GM21526 (cell line): Measurements from ENCODE around the gene ERBB4.
A peak's percentile ranks its signal among the peaks of the same experiment; 100 is the strongest.
"Not testable (repeated sequence)": the region's sequence is repeated elsewhere in the genome, so short reads cannot be mapped to it uniquely, and the experiment has no call there.

Experiments used
- ATAC-seq: cut with Tn5 transposase; IDR thresholded peaks from one replicate; pipeline ENCODE4 v1.9.1; 2021; ENCODE audit warnings: moderate library complexity; ENCODE audit not compliant: unreplicated experiment, low FRiP score

The ERBB4 gene

DNA sequence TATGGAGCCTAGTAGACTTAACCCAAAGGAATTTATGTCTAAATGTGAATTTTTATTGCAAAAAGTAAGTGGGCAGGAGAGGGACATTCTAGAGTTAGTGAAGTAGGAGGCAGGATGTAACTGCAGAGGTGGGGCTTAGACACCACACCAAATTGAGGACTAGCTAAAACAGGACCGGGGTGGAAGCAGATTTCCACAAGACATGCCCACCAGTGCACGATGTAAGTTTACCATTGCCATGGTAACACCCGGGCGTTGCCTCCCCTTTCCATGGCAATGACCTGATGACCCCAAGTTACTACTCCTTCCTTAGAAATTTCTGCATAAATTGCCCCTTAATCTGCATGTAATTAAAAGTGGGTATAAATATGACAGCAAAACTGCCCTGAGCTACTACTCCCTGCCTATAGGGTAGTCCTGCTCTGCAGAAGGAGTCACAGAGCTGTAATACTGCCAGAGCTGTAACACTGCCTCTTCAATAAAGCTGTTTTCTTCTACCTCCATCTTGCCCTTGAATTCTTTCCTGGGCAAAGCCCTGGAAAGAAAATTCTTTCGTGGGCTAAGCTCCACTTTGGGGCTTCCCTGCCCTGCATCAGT lies 509.7 kb downstream of the ERBB4 start:
- no peak for ATAC-seq

DNA sequence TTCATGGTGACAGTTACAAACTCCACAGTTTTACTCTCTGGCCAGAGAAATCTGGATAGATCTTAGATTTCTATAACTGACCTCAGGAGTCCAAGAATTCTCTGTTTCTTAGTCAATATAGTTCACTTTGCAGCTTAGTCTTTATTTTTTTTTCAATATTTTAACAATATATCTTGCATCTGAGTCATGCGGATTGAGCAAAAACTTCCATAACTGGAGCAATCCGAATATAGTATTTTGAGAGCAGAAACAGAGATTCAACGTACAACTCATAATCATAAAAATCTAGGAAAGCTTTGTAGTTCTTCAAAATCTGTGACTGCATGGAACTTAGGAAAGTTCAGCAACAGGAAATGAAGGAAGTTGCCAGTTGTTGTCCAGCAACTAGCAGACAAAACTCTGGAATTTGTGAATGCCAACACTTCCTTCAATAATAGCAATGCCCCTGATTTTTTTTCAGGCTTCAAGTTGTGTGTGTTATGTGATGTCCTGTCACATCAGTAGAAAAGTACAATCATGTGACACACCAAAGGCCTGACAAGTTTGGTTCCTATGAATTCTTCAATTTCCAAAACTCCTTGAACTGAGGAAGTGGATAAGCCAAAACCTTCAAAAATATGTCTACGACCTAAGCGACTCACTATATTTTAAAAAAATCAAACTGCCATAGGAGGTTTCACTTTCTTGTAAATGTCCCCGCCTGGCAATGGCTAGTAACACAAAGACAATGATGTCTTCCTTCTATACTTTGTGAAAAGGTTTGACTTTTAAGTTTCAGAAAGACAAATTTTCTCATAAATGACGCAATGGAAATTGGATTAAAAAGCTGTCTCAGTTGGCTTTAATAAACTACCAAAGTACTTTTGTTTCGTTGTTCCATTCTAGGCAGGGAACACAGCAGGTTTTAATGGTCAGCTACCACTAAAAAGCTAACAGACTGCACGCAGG lies 510.6 kb downstream of the ERBB4 start:
- no peak for ATAC-seq

DNA sequence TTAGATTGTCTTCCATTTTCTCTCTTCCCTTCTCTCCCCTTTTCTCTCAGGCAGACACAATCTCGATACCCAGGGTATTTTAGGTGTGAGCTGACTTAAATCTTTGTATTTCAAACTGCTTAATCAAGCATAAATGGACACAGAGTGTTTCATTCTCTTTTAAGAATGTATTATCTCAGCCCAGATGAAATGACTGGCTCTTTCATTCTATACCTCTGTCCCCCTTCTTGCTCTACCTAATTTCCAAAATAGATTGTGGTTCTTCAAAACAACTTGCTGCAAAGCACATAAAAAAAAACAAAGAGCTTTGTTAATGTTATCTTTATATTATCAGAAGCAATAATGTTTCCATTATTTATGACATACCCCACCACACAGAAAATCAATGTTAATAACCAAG lies 514.6 kb downstream of the ERBB4 start:
- no peak for ATAC-seq

DNA sequence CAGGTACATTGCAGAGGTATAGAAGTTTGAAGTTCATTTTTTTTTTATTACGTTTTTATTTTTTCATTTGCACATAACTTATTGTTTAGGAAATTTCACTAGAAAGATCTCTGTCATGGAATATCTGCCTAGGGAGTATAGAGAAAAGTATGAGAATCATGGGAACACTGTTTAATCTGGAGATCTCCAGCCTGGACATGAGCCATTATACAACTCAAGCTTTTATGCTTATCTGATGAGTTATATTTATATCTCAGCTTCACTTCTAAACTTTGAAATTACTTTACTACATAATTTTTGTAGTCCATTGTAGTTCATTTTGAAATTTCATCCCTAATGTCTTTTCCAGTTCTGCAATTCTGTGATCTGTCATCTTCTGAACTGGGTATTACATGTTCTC lies 515.6 kb downstream of the ERBB4 start:
- ATAC-seq, result no peak

DNA sequence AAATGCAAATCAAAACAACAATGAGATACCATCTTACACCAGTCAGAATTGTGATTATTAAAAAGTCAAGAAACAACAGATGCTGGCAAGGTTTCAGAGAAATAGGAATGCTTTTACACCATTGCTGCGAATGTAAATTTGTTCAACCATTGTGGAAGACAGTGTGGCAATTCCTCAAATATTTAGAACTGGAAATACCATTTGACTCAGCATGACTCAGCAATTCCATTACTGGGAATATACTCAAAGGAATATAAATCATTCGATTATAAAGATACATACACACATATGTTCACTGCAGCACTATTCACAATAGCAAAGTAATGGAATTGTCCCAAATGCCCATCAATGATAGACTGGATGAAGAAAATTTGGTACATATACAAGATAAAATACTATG lies 516.7 kb downstream of the ERBB4 start:
- no peak for ATAC-seq

DNA sequence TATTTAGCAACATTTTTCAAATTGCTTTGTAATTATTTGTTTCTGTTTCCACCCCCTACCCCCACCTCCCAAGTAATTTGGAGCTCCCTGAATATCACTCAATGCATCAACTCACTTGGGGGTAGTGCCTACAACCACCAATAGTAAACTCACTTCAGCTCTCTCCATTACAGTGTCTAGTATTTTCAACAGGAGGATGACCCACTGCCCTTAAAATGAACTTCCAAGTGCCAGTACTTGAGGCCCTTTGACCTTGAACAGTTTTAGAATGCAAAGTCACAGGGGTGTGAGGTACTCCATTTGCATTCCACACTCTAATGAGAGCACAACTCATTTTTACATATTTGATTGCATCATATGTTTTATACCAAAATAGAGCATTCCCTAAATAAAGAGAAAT lies 523.0 kb downstream of the ERBB4 start:
- ATAC-seq, result no peak

DNA sequence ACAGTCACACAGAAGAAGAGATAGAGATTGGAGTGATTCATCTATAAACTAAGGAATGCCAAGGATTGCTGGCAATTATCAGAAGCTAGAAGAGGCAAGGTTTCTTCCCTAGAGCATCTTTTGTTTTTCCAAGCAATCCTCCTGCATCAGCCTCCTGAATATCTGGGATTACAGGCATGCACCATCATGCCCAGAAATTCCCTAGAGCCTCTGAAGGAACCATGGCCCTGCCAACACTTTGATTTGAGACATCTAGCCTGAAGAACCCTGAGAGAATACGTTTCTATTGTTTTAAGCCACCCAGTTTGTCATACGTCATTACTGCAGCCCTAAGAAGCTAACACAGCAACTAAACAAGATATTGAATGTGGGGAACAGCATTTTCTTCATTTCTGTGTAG lies 525.0 kb downstream of the ERBB4 start:
- no peak for ATAC-seq

DNA sequence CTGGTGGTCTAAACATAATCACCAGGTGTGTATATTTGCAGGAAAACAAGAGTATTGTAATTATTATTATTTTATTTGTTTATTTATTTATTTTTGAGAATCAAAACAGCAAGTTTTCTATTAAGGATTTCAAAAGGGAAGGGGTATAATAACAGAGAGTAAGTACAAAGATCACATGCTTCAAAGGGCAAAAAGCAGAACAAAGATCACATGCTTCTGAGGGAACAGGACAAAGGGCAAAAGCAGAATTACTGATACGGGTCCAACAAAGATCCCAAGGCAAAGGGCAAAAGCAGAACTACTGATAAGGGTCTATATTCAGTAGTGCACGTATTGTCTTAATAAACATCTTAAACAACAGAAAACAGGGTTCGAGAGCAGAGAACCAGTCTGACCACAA lies 528.3 kb downstream of the ERBB4 start:
- not testable (repeated sequence) for ATAC-seq

DNA sequence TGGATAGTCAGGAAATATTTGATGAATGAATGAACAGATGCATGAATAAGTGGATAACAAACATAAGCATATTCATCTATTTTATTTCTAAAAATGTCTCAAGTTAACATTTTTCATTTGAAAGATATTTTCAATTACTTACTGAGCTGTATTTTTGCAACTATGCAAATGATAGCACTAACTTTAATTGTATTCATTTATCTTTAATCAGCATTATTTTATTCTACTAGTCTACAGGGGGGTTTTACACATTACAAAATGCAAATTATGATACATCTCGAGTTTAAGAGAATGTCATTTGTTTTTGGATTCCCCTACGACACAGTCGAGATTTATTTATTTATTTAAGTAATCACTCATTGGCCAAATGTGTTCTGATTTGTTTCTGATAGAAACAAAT lies 530.6 kb downstream of the ERBB4 start:
- ATAC-seq, result no peak

DNA sequence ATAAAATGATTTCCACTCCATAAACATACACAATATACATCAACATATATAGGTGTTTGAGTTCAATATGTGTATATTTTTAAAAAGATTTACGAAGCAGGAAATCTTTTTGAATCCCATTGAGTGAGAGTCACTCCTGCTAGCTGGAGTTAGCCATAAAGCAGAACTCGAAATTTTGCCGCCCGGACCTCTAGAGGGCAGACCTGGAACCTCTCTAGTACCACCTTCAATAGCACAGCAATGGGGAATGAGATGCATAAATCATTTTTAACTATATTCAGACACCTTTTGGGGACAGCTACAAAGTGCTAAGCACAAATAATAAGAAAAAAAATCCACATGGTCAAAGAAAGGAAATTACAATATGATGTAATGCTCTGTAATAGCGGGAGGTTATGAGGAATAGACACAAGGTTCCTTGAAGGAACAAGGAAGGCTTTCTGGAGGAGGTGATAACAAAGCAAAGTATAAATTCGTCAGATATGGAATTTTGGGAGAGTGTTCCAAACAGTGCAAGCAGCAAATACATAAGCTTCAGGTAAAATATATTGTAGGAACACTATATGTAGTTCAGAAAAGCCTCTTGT lies 533.4 kb downstream of the ERBB4 start:
- peak; percentile 85 for ATAC-seq

DNA sequence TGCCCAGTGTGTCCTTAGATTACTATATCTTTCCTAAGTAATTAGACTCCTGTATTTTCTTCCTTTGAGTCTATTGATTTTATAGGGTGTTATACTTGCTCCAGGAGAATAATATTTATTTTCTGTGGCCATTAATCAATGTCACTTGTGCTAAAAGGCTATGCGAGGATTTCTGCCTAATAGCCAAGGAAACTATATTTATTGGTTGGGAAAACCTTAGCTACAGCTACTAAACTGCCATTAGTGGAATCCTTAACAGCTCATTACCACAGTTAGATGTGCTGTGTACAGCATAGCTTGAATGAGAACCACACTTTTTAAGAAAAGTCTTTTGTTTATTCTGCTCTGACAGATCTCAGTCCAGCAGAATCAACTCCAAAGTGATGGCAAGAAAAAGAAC lies 537.3 kb downstream of the ERBB4 start:
- ATAC-seq, result no peak

DNA sequence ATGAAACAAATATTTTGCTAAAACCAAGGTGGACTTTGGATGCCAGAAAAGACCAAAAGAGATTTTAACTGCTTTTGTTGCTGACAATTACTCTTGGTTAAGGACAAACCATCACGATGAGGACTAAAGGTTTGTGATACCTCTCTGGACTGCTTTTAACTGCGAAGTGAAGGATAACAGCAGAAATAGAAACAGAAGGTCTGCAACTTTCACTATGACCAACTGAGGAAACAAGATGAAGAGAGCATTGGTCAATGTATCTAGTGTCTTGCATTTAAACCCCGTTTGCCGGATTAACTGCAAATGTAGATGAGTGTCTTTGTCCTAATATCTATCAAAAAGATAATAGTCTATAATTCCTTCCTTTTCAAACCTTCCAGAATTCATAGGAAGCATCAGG lies 541.7 kb downstream of the ERBB4 start:
- peak; percentile 56 for ATAC-seq

DNA sequence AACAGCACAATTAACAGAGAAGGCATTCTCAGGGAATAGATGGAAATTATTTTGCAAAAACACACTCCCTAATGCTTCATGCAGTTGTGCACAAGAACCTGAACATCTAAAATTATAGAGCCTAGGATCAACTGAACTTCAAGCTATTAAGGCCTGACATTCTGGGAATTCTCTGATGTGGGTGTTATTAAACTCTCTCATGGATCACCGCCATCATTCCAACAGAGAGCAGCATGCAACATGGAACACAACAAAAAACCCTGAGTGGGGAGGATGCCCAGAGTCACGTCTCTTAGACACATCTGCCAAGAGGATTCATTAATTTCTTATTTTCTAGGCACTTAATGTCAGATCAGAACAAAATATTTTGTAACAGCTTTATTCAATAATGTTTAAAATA lies 543.8 kb downstream of the ERBB4 start:
- ATAC-seq, result no peak

DNA sequence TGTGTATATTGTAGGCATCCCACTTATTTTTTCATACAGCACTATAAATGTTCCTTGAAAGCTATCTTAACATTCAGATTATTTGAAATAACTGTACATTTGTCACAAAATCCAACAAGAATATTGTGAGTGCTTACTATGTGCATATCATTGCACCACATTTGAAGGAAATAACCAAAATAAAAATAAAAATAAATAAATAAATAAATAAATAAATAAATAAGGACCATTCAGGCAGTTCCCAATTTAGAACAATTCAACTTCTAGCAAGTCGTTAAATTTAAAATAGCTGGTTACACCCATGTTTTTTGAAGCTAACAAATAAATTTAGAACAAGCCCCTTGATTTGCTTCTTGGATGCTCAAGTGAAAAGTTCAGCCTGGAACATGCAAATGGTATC lies 548.3 kb downstream of the ERBB4 start:
- no peak for ATAC-seq

DNA sequence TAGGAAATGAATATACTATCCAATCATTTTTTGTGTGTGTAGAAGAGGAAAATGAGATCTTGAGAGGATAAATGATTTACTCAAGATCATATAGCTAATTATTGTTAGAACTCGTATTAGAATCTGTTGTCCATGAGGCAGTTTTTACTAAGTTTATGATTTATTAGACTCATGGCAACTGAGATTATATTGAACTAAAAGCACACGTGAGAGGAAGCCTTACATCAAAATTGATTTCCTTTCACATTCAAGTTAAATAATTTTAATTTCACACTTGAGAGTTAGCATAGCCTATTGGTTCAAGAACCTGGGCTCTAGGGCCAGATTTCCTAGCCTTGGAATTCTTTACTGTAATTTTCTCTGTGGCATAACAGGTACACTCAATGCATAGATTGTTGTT lies 552.3 kb downstream of the ERBB4 start:
- no peak for ATAC-seq

DNA sequence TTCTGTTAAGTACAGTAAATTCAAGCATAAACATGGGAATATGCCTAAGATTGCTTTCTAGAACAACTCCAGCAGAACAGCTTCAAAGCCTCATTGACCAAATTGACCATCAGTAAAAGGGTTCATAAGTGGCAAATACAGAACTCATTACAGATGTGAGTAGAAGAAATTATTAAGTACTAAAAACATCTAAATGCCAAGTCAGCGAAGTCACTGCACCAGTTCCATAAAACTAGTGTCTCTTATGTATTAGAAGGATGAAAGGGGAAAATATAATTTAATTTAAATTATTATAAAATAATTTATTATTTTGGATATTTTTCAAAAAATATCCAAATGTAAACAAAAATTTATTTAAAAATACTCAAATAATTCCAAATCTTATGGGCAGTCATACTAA lies 553.2 kb downstream of the ERBB4 start:
- ATAC-seq, result no peak

DNA sequence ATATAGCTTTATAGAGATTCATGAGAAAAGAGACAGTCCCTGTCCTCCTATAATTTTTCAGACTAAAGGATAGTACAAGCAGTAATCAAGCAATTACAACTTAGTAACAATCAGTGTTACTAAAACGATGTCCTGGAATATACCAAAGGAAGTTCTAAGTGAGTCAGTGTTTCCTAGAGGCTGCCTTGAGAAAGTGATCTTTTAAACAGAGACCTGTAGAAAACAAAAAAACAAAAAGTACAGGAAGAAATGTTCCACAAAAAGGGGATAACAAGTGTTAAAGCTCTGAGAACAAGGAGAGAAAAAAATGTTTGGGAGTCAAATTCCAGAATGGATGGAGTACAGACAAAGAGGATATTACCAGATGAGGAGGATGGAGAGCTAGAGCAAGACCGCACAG lies 556.4 kb downstream of the ERBB4 start:
- no peak for ATAC-seq

DNA sequence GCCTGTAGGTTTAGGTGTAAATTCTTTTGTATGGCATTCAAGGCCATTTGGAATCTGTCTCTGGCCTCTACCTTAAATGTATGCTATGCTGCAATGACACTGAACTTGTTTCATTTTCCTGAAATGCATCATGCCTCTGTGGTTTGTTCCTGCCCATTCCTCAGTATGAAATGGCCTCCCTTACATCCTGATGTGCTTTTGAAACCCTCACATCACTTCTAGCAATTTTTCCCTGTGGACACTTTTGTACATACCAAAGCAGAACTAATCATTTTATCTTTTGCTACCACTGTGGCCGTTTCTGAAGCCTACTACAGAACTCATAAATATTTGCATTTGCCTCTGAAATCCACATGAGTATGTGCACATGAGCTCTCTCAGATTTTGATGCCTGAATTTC lies 557.2 kb downstream of the ERBB4 start:
- ATAC-seq, result no peak

DNA sequence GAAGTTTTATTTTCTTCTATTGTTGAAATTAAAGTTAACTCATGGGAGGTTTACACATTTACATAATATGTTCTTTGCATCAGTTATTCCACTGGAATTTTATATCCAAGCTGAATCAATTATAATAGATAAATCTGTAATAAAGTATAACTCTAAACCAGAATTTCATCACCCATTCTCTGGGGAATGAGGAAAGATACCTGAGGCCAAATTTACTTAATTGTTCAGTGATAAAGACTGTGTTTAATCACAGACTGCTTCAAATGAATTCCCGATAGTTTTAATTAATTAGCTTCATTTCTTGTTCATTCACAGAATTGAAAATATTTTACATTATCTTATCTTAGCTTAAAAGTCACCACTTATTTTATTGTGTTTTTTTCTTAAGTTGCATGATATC lies 562.5 kb downstream of the ERBB4 start:
- no peak for ATAC-seq

DNA sequence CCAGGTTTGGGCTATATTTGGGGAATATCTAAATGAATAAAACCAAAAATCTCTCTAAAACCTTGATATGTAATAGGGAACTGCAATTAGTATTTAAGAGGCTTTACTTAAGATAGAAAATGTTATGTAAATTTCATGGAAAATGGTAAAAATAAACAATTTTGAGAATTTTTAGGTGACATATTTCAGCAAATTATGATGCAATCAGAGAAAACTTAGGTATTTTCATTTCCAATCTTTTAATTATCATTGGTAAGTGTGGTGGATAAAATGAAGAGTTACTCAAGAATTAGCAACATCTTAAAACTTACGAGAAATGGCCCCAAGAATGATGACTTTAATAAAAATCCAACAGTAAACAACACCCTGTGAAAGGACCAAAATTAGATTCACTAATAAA lies 571.4 kb downstream of the ERBB4 start:
- no peak for ATAC-seq

DNA sequence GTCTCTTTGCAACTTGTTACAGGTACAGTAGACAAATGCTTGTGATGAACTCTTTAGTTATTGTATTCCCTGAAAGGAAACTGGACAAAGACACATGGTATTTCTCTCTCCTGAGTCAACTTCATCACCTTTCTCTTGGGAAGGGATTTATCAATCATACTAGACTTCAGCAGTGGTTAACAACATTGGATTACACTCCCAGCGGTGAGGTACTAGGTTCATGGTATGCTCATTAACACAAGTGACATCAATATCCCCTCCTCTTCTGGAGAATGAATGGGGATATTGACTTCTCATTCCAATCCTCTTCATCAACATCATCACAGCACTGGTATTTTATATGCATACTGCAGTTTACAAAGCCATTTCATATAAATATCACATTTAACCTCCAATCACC lies 574.6 kb downstream of the ERBB4 start:
- ATAC-seq, result no peak

DNA sequence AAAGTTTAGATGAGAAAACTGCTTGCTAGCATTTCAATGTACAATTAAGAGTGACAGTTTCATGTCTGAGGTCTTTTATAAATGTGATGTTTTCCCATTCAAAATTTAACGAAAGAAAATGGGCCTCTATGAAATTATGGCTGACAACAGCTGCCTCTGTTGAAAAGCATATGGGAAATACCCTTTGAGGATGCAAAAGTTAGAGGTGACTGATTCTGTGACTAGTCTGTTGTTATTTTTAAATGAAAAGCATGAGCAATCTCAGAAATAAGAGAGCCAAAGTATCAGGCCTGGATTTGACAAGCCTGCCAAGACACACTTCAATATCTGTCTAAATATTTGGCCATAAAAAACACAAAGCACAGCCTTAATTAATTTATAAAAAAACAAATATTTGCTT lies 580.8 kb downstream of the ERBB4 start:
- peak; percentile 96 for ATAC-seq
